GM12891 (cell line): Measurements from ENCODE around the gene ASB9.

Experiments used
- POLR2A ChIP-seq: IDR thresholded peaks from 2 replicates; pipeline ENCODE4 v1.6.1; 2011; ENCODE audit warnings: low read depth, low read length, control low read depth
- POU2F2 ChIP-seq: IDR thresholded peaks from 2 replicates; pipeline ENCODE4 v1.6.1; 2011; ENCODE audit warnings: low read depth, mild to moderate bottlenecking, control low read depth, low read length, moderate library complexity

DNA sequence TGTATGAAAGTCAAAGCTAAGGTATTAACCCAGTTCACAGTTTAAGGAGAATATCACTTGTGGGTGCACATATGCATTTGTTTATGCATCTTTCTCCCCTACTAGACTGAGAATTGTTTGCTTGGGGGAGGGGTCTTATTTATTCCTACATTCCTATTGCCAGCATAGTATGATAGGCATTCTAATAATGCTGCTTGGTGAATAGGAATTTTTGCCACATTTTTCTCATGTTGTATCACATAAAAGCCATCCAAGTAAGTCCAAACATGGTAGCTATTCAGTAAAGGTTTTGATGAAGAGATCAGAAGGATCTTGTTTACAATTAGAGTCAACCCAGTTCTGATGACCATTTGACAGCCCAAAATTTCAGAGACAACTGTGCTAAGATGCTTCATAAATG lies 48.6 kb downstream of the ASB9 start:
- TF ChIP-seq POLR2A: no peak
- no peak for TF ChIP-seq POU2F2
